HCT116 (cell line): ENCODE results near the gene PGM2. TPM values are rescaled to one million over a fixed set of nuclear protein-coding genes. Genes with fewer than 3 reads are reported as not detected.

Source experiments
- ATAC-seq: fragments of 200-7000 bp; cut with Tn5 transposase; 2 replicates; pipeline ENCODE4 v1.9.1; 2020; ENCODE audit warnings: mild to moderate bottlenecking, moderate library complexity
- BruUV-seq: library from RNA; stranded (reverse); fragments of 400-500 nt; replicated peaks from 2 replicates; lab custom pipeline; 2021; lab: Mats Ljungman, UMichigan
- CTCF ChIA-PET: fragments of 300-600 bp; sonication (Branson Sonifier 250); formaldehyde crosslinking; loops from one replicate; lab custom pipeline; 2021; ENCODE audit warnings: antibody characterized with exemption; lab: Charles Lee
- POLR2A ChIA-PET: fragments of 300-600, 350-600 bp; sonication (Branson Sonifier 250); formaldehyde crosslinking; loops from one replicate; lab custom pipeline; 2021; ENCODE audit warnings: antibody characterized with exemption; lab: Charles Lee
- RAD21 ChIA-PET, 2 experiments: fragments of 300-600 bp; sonication (Branson Sonifier 250); formaldehyde crosslinking; loops; one replicate each; lab custom pipeline; 2023; ENCODE audit warnings: low total read pairs in 2 of 2; ENCODE audit not compliant: uncharacterized antibody in 2 of 2, unreplicated experiment in 2 of 2, low non-redundant PET in 1 of 2; lab: Charles Lee
- DNase-seq: peaks from one replicate; pipeline ENCODE4 v3.0.0-alpha.2; 2010; ENCODE audit warnings: low read depth, low spot score
- H2AFZ ChIP-seq: fragments of 200-600 bp; shearing (Covaris generic), sonication (generic); 2 replicates; pipeline ENCODE4 v1.6.1; 2017; ENCODE audit warnings: low read depth, mixed run types, mixed read lengths, antibody characterized with exemption, low read length; ENCODE audit not compliant: poor library complexity, severe bottlenecking
- H3K27ac ChIP-seq: 2 replicates; pipeline ENCODE4 v1.5.1; 2012; ENCODE audit warnings: low read depth, low read length
- H3K27me3 ChIP-seq: fragments of 200-600 bp; sonication (generic); 2 replicates; pipeline ENCODE4 v1.6.1; 2016; ENCODE audit warnings: mixed run types, low read length, mixed read lengths; ENCODE audit not compliant: insufficient read depth
- H3K36me3 ChIP-seq, 2 experiments: fragments of 200-500 bp in 1 of 2; fragments of 200-600 bp in 1 of 2; sonication (Bioruptor generic) in 1 of 2; sonication (generic) in 1 of 2; 2 replicates each; pipeline versions ENCODE4 v1.5.1 to v1.6.1; 2014 to 2016; ENCODE audit warnings: low read length in 2 of 2, inconsistent platforms in 1 of 2, mixed read lengths in 1 of 2, mixed run types in 1 of 2; ENCODE audit not compliant: insufficient read depth in 2 of 2, control insufficient read depth in 1 of 2
- H3K4me1 ChIP-seq, 2 experiments: fragments of 200-600 bp in 1 of 2; sonication (generic) in 1 of 2; 2 replicates each; pipeline versions ENCODE4 v1.5.1 to v1.6.1; 2012 to 2017; ENCODE audit warnings: low read length in 2 of 2, inconsistent platforms in 1 of 2, mild to moderate bottlenecking in 1 of 2, mixed read lengths in 1 of 2, mixed run types in 1 of 2, moderate library complexity in 1 of 2; ENCODE audit not compliant: insufficient read depth in 2 of 2, control insufficient read depth in 1 of 2
- H3K4me2 ChIP-seq: fragments of 200-600 bp; sonication (generic); 2 replicates; pipeline ENCODE4 v1.6.1; 2017; ENCODE audit warnings: mixed run types, low read length, mixed read lengths
- H3K4me3 ChIP-seq, 2 experiments: fragments of 200-600 bp in 1 of 2; sonication (generic) in 1 of 2; replicated peaks in 1 of 2; 2 replicates each; pipeline ENCODE4 v1.5.1; 2011 to 2016; ENCODE audit warnings: low read length in 2 of 2, control low read depth in 1 of 2, low read depth in 1 of 2, mild to moderate bottlenecking in 1 of 2, mixed read lengths in 1 of 2, mixed run types in 1 of 2
- H3K79me2 ChIP-seq: fragments of 200-600 bp; sonication (generic); 2 replicates; pipeline ENCODE4 v1.6.1; 2017; ENCODE audit warnings: mild to moderate bottlenecking, mixed run types, low read length, moderate library complexity, mixed read lengths; ENCODE audit not compliant: insufficient read depth
- H3K9ac ChIP-seq: fragments of 200-600 bp; sonication (generic); 2 replicates; pipeline ENCODE4 v1.6.1; 2016; ENCODE audit warnings: low read length, mixed read lengths
- H3K9me2 ChIP-seq: fragments of 200-600 bp; sonication (generic), shearing (Covaris generic); 2 replicates; pipeline ENCODE4 v1.6.1; 2017; ENCODE audit warnings: mixed run types, mild to moderate bottlenecking, moderate library complexity; ENCODE audit not compliant: insufficient read depth
- H3K9me3 ChIP-seq, 2 experiments: fragments of 200-500 bp in 1 of 2; fragments of 200-600 bp in 1 of 2; sonication (Bioruptor generic) in 1 of 2; sonication (generic) in 1 of 2; 2 replicates each; pipeline ENCODE4 v1.6.1; 2014 to 2017; ENCODE audit warnings: low read length in 2 of 2, mixed read lengths in 2 of 2, inconsistent platforms in 1 of 2, low read depth in 1 of 2, mild to moderate bottlenecking in 1 of 2, mixed run types in 1 of 2, moderate library complexity in 1 of 2; ENCODE audit not compliant: control insufficient read depth in 1 of 2, insufficient read depth in 1 of 2
- H4K20me1 ChIP-seq: fragments of 200-600 bp; sonication (generic), shearing (Covaris generic); 2 replicates; pipeline ENCODE4 v1.6.1; 2017; ENCODE audit warnings: mixed run types, mild to moderate bottlenecking, moderate library complexity; ENCODE audit not compliant: insufficient read depth
- CEBPB ChIP-seq: IDR thresholded peaks from 2 replicates; pipeline ENCODE4 v1.6.1; 2012; ENCODE audit warnings: low read depth
- EGR1 ChIP-seq: IDR thresholded peaks from 2 replicates; pipeline ENCODE4 v1.6.1; 2012; ENCODE audit warnings: low read depth
- ELF1 ChIP-seq: IDR thresholded peaks from 2 replicates; pipeline ENCODE4 v1.6.1; 2012; ENCODE audit warnings: low read depth, borderline replicate concordance
- FOSL1 ChIP-seq: IDR thresholded peaks from 2 replicates; pipeline ENCODE4 v1.6.1; 2012; ENCODE audit warnings: low read depth
- JUND ChIP-seq: IDR thresholded peaks from 2 replicates; pipeline ENCODE4 v1.6.1; 2012
- RAD21 ChIP-seq: IDR thresholded peaks from 2 replicates; pipeline ENCODE4 v1.6.1; 2012; ENCODE audit warnings: low read depth, mild to moderate bottlenecking
- SIN3A ChIP-seq: IDR thresholded peaks from 2 replicates; pipeline ENCODE4 v1.6.1; 2012; ENCODE audit warnings: low read depth
- SP1 ChIP-seq: IDR thresholded peaks from 2 replicates; pipeline ENCODE4 v1.6.1; 2012; ENCODE audit warnings: low read depth
- TCF7L2 ChIP-seq: IDR thresholded peaks from 2 replicates; pipeline ENCODE4 v1.7.0; 2011; ENCODE audit warnings: borderline replicate concordance, inconsistent platforms; ENCODE audit not compliant: insufficient read depth, insufficient read length; ENCODE audit errors: extremely low read depth
- YY1 ChIP-seq: IDR thresholded peaks from 2 replicates; pipeline ENCODE4 v1.6.1; 2011; ENCODE audit warnings: low read length, low read depth, moderate library complexity, mild to moderate bottlenecking; ENCODE audit not compliant: insufficient replicate concordance; ENCODE audit errors: extremely low read depth
- intact Hi-C: fragments of 100-400 bp; cut with micrococcal nuclease; formaldehyde crosslinking; loops from 2 replicates; pipeline ENCODE4 v1.10.0; 2022
- total RNA-seq: library from RNA; stranded (reverse); gene quantifications from one replicate; pipeline ENCODE4 v1.2.1, GENCODE V29; 2021; ENCODE audit not compliant: unreplicated experiment
- TF ChIP-seq, protein P1 (sequence below): IDR thresholded peaks from 2 replicates; pipeline ENCODE4 v1.6.1; 2011; ENCODE audit warnings: mild to moderate bottlenecking, low read length, moderate library complexity; ENCODE audit not compliant: insufficient replicate concordance; ENCODE audit errors: extremely low read depth
- TF ChIP-seq, protein P2 (sequence below): IDR thresholded peaks from 2 replicates; pipeline ENCODE4 v1.6.1; 2012
- TF ChIP-seq, protein P3 (sequence below): IDR thresholded peaks from 2 replicates; pipeline ENCODE4 v1.6.1; 2012
- TF ChIP-seq, protein P4 (sequence below), 3 experiments: fragments of 200-600 bp in 1 of 3; sonication (generic) in 1 of 3; IDR thresholded peaks in 2 of 3; conservative IDR thresholded peaks in 1 of 3; 2 replicates each; pipeline ENCODE4 v1.5.1; 2012 to 2017; ENCODE audit warnings: low read depth in 2 of 3, low read length in 2 of 3, antibody characterized with exemption in 1 of 3, borderline replicate concordance in 1 of 3, control low read depth in 1 of 3, mild to moderate bottlenecking in 1 of 3, mixed read lengths in 1 of 3, mixed run types in 1 of 3, moderate library complexity in 1 of 3; ENCODE audit not compliant: insufficient read depth in 1 of 3

PGM2 gene
- total RNA-seq, 1 experiment from 2014 or later = 48.6 TPM

DNA sequence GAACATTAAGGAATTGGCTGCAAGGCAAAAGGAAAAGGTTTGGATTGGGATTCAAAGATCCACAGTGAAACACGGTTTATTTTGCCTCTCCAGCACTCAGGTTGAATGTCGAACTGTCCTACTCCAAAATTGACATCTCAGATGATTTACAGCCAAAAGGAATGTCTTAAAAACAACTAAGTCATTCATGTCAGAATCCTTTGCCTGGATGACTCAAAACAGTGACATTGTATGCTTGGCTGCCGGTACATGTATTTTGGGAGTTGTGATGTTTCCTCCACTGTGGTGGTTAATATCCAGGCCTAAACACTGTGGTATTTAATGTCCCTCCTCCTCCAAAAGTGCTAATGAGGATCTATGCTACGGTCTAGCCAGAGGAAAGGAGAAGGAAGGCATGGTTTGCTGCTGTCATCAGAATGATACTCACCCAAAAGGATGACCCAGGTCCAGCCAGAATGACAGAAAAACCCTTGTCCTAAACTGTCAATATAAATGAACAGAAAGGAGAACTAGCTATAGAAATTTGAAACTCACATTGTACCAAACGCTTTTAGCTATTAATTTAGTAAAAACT is 20.9 kb downstream of the PGM2 start:
- no peak for DNase-seq
- Histone ChIP-seq H3K27ac (no peak overlapping the region), H4K20me1 (no peaks in the 10 kb centered on the region), H3K79me2 (no peaks in the 10 kb centered on the region), H3K9ac (no peak overlapping the region), H3K27me3 (no peaks in the 10 kb centered on the region), H3K9me2 (no peaks in the 10 kb centered on the region), H3K4me3 (no peak overlapping the region), H3K4me2 (no peak overlapping the region), H2AFZ (no peak overlapping the region), H3K4me1 (no peaks in the 10 kb centered on the region), H3K9me3 (no peaks in the 10 kb centered on the region), H3K36me3 (peaks cover 32 to 39% of the 10 kb centered on the region in 2 experiments; a peak in 3 of 4 replicates)
- no TSS peak for BruUV-seq
- intact Hi-C loops = no loop called here
- RAD21 ChIA-PET = no interaction called here
- CTCF ChIA-PET = interaction anchor here (1.6 kb wide), 1 partner anchor 22 kb away, joined by 3 read pairs; no protein-coding TSS in a partner anchor
- ATAC-seq = no peak
- TF ChIP-seq YY1 = no peak
- POLR2A ChIA-PET = no interaction called here

DNA sequence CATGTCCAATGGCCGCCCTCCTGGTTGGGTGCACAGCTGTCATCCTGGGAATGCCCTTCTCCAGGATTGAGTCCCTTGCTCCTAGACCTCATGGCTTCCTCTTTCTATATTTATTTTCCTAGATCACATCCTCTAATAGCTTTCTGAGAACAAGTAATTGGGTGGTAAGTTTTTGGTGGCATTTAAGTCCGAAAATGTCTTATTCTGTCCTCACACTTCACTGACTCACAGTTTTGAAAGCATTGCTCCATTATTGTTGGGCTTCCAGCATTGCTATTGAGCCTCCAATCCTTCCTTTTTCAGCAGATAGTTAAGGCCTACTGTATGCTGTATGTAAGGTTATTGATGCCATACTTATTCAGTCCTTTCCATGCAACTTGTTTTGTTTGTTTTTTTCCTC is 25.9 kb downstream of the PGM2 start:
- ATAC-seq (no peak), DNase-seq (no peak)
- H3K79me2 ChIP-seq = no peaks in the 10 kb centered on the region
- no peak overlapping the region for H3K4me3 ChIP-seq
- POLR2A ChIA-PET = interaction anchor here (0.6 kb wide), 1 partner anchor 253 kb away, joined by 3 read pairs; no protein-coding TSS in a partner anchor
- no peak overlapping the region for H3K27ac ChIP-seq
- BruUV-seq = no TSS peak
- H2AFZ ChIP-seq = no peak overlapping the region
- no peaks in the 10 kb centered on the region for H3K9me3 ChIP-seq
- no peaks in the 10 kb centered on the region for H3K27me3 ChIP-seq
- H3K9me2 ChIP-seq = no peaks in the 10 kb centered on the region
- no peak overlapping the region for H3K4me2 ChIP-seq
- intact Hi-C loops = no loop called here
- no peak overlapping the region for H3K9ac ChIP-seq
- CTCF ChIA-PET = no interaction called here
- peaks cover 16 to 17% of the 10 kb centered on the region in 2 experiments; a peak in 3 of 4 replicates for H3K36me3 ChIP-seq
- H4K20me1 ChIP-seq = no peaks in the 10 kb centered on the region
- RAD21 ChIA-PET = no interaction called here
- H3K4me1 ChIP-seq = no peaks in the 10 kb centered on the region
- TF ChIP-seq CEBPB (no peak), ELF1 (no peak), FOSL1 (no peak), JUND (no peak), SIN3A (no peak), RAD21 (no peak), EGR1 (no peak), SP1 (no peak), TCF7L2 (no peak)
- TF ChIP-seq, protein P1, sequence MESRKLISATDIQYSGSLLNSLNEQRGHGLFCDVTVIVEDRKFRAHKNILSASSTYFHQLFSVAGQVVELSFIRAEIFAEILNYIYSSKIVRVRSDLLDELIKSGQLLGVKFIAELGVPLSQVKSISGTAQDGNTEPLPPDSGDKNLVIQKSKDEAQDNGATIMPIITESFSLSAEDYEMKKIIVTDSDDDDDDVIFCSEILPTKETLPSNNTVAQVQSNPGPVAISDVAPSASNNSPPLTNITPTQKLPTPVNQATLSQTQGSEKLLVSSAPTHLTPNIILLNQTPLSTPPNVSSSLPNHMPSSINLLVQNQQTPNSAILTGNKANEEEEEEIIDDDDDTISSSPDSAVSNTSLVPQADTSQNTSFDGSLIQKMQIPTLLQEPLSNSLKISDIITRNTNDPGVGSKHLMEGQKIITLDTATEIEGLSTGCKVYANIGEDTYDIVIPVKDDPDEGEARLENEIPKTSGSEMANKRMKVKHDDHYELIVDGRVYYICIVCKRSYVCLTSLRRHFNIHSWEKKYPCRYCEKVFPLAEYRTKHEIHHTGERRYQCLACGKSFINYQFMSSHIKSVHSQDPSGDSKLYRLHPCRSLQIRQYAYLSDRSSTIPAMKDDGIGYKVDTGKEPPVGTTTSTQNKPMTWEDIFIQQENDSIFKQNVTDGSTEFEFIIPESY = no peak
- TF ChIP-seq, protein P2, sequence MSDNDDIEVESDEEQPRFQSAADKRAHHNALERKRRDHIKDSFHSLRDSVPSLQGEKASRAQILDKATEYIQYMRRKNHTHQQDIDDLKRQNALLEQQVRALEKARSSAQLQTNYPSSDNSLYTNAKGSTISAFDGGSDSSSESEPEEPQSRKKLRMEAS = no peak
- TF ChIP-seq, protein P3, sequence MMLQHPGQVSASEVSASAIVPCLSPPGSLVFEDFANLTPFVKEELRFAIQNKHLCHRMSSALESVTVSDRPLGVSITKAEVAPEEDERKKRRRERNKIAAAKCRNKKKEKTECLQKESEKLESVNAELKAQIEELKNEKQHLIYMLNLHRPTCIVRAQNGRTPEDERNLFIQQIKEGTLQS = no peak
- TF ChIP-seq, protein P4, sequence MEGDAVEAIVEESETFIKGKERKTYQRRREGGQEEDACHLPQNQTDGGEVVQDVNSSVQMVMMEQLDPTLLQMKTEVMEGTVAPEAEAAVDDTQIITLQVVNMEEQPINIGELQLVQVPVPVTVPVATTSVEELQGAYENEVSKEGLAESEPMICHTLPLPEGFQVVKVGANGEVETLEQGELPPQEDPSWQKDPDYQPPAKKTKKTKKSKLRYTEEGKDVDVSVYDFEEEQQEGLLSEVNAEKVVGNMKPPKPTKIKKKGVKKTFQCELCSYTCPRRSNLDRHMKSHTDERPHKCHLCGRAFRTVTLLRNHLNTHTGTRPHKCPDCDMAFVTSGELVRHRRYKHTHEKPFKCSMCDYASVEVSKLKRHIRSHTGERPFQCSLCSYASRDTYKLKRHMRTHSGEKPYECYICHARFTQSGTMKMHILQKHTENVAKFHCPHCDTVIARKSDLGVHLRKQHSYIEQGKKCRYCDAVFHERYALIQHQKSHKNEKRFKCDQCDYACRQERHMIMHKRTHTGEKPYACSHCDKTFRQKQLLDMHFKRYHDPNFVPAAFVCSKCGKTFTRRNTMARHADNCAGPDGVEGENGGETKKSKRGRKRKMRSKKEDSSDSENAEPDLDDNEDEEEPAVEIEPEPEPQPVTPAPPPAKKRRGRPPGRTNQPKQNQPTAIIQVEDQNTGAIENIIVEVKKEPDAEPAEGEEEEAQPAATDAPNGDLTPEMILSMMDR (IDR thresholded peaks at IDR 0.05 in 2 of 3, conservative IDR thresholded peaks at IDR 0.05 in 1 of 3; ENCODE audit: borderline replicate concordance in 1 of 3, insufficient read depth in 1 of 3, low read depth in 2 of 3, low read length in 2 of 3) = no peak
